SK-N-MC (cell line): ENCODE measurements around the gene ADCY5.

ENCODE experiments used
- DNase-seq: peaks from one replicate; pipeline ENCODE4 v3.0.0-alpha.2; 2011; ENCODE audit warnings: low read depth, low spot score
- H3K27ac ChIP-seq: fragments of 200-600 bp; sonication (generic); 2 replicates; pipeline ENCODE4 v1.5.1; 2016; ENCODE audit warnings: mixed run types
- H3K36me3 ChIP-seq: fragments of 200-600 bp; sonication (generic); 2 replicates; pipeline ENCODE4 v1.6.1; 2017; ENCODE audit warnings: antibody characterized with exemption, low read length, mixed read lengths; ENCODE audit not compliant: insufficient read depth
- H3K4me3 ChIP-seq: fragments of 200-600 bp; sonication (generic); 2 replicates; pipeline ENCODE4 v1.5.1; 2016
- H3K9ac ChIP-seq: fragments of 200-600 bp; sonication (generic); 2 replicates; pipeline ENCODE4 v1.8.0; 2017; ENCODE audit warnings: mixed run types, mixed read lengths; ENCODE audit not compliant: insufficient read length
- H3K9me3 ChIP-seq: fragments of 200-600 bp; sonication (generic); 2 replicates; pipeline ENCODE4 v1.6.1; 2017; ENCODE audit warnings: low read depth, mild to moderate bottlenecking, antibody characterized with exemption, low read length, moderate library complexity, mixed read lengths
- EZH2 ChIP-seq: fragments of 200-600 bp; sonication (generic); IDR thresholded peaks from one replicate; pipeline ENCODE4 v1.6.1; 2017; ENCODE audit warnings: antibody characterized with exemption
- FOXP2 ChIP-seq: optimal IDR thresholded peaks from 2 replicates; pipeline ENCODE3; 2011; ENCODE audit warnings: mild to moderate bottlenecking, moderate library complexity; ENCODE audit not compliant: insufficient read depth; ENCODE audit errors: extremely low read length, control extremely low read depth
- POLR2AphosphoS5 ChIP-seq: IDR thresholded peaks from 2 replicates; pipeline ENCODE4 v1.6.1; 2012; ENCODE audit warnings: mild to moderate bottlenecking, low read depth, low read length, borderline replicate concordance

Gene ADCY5

DNA sequence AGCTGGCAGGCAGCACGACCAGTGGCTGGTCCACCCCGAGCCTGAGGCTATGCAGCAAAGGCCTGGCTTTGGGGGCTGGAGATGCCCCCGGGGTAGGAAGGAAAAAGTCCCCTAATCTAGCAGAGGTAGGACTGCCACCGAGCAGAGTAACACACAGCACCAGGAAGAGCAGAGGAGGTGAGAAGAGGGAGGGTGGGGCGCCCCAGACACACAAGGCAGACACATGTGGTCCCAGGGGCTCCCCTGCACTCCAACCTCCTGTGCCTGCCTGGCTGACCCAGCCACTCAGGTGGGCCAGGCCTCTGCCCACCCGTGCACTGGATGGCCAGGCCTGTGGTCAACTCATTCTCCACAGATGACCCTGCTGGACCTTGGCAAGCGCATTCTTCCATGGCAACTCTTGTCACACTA is 112.4 kb downstream of the ADCY5 start:
- H3K27ac ChIP-seq, result no peak overlapping the region
- H3K9me3 ChIP-seq, result no peaks in the 10 kb centered on the region
- no peak for TF ChIP-seq EZH2
- TF ChIP-seq FOXP2, result no peak
- no peak for TF ChIP-seq POLR2AphosphoS5
- no peak for DNase-seq
- no peak overlapping the region for H3K9ac ChIP-seq
- H3K36me3 ChIP-seq, result no peaks in the 10 kb centered on the region
- H3K4me3 ChIP-seq, result no peak overlapping the region

DNA sequence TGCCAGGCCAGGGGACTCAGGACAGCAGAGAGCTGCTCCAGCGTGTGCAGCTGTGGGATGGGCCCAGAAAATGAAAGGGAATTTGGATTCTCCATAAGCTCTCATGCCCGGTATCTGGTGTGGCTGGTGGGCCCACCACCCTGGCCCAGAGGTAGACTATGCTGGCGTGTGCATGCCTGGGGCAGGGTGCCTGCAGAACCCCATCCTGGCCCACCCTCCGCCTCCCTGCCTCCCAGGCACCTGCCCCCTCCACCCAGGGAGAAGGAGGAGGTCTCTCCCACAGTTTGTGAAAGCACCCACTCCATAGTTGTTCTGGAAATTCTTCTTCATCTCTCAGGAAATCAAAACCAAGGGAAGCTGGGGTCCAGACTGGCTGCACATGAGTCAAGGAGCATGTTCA is 112.9 kb downstream of the ADCY5 start:
- no peak for DNase-seq
- H3K9me3 ChIP-seq, result no peaks in the 10 kb centered on the region
- H3K27ac ChIP-seq, result no peak overlapping the region
- no peak overlapping the region for H3K4me3 ChIP-seq
- H3K9ac ChIP-seq, result no peak overlapping the region
- TF ChIP-seq EZH2 (no peak), FOXP2 (no peak), POLR2AphosphoS5 (no peak)
- no peaks in the 10 kb centered on the region for H3K36me3 ChIP-seq

DNA sequence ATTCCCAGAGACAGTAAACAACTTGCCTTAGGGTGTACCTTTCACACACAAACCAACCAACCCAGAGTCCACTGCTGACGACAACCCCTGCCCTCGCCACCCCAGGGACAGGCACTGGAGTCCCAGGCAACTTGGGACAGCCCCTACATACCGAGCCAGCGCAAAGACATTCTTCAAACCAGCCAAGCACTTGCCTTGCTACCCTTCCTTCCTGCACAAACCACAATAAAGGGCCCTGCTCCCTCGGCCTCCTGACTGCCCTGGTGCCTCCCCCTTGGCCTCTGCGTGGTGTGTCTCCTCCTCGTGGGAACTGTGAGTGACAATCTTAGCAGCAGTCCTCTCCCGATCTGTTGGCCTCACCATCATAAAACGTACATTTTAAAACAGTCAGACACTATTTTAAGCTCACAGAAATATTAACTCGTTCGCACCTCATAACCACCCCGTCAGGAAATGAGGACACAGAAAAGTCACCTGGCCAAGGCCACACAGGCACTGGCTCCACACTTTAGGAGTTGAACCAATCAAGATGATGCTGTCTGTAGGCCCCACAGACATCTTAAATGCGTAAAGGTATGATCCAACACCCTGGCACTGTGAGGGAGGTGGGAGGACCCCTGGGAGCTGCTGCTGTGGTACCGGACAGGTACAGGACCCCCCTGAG is 113.8 kb downstream of the ADCY5 start:
- TF ChIP-seq EZH2 (no peak), POLR2AphosphoS5 (no peak), FOXP2 (no peak)
- Histone ChIP-seq H3K27ac (no peak overlapping the region), H3K9ac (no peak overlapping the region), H3K4me3 (no peak overlapping the region), H3K9me3 (no peaks in the 10 kb centered on the region), H3K36me3 (no peaks in the 10 kb centered on the region)
- DNase-seq, result no peak

DNA sequence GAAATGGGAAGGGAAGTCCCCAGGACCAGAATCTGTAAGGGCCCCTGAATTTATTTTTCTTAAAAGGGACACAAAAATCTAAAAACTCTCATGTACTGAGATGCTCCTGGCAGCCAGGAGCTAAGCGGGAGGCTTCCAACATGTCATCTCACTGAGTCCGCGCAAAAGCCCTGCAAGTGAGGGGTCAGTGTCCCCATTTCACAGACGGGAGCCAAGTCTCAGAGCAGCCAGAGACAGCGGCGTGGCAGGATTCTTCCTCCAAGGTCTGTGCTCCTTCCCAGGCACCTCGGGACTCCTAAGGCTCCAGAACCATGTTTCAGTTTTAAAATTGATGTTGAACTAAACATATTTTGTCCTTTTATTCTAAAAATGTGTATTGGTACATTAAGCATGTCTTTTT is 114.8 kb downstream of the ADCY5 start:
- Histone ChIP-seq H3K27ac (no peak overlapping the region), H3K9ac (no peak overlapping the region), H3K4me3 (no peak overlapping the region), H3K36me3 (no peaks in the 10 kb centered on the region), H3K9me3 (no peaks in the 10 kb centered on the region)
- no peak for TF ChIP-seq EZH2
- TF ChIP-seq FOXP2, result no peak
- TF ChIP-seq POLR2AphosphoS5, result no peak
- no peak for DNase-seq

DNA sequence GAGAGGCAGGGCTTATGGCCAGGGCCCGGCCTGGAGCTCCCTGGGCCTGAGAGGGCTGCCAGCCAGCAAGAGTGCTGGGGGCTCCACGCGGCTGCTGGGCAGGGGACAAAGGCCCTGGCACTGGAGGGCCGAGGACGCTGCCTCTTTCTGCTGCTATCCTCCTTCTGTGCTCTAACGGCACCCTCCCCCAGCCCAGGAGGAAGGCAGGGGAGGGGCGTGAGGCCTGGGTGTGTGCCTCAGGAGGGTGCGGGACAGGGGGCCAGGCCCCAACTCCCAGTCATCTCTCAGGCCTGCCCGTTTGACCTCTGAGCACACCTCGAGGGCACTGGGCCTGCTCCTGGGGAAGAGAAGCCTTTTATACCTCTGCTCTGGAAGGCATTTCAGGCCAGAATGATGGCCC is 115.5 kb downstream of the ADCY5 start:
- H3K27ac ChIP-seq, result no peak overlapping the region
- no peak for TF ChIP-seq FOXP2
- no peak for TF ChIP-seq EZH2
- no peak for TF ChIP-seq POLR2AphosphoS5
- no peak for DNase-seq

DNA sequence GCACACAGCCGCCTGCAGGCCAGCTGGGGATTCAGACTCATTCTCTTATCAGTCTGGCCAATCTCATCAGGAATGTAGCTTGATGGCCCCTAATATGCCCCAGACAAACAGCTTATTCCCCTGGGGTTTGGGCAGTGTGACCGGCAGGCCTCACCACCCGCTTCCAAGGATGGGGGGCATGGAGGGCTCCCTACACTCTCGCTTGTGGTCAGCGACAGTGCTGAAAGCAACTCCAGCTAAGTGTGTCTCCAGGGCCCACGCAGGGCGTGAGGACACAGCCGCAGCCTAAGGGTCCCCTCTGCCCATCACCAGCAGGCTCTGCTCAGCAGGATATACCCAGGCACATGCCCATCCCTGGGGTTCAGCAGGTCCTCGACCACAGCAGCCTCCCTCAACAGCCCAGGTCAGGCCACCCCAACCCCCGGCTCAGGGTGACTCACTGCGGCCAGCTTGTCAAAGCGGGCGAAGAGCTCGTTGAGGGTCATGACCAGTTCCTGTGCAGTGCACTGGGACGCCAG is 116.7 kb downstream of the ADCY5 start:
- no peaks in the 10 kb centered on the region for H3K9me3 ChIP-seq
- H3K27ac ChIP-seq, result no peak overlapping the region
- DNase-seq, result no peak
- H3K36me3 ChIP-seq, result no peaks in the 10 kb centered on the region
- H3K9ac ChIP-seq, result no peak overlapping the region
- no peak overlapping the region for H3K4me3 ChIP-seq
- no peak for TF ChIP-seq FOXP2
- TF ChIP-seq EZH2, result no peak
- no peak for TF ChIP-seq POLR2AphosphoS5

More for the DNA sequence above, 115.5 kb downstream of the ADCY5 start:
- Histone ChIP-seq H3K4me3 (no peak overlapping the region), H3K9ac (no peak overlapping the region), H3K9me3 (no peaks in the 10 kb centered on the region), H3K36me3 (no peaks in the 10 kb centered on the region)

DNA sequence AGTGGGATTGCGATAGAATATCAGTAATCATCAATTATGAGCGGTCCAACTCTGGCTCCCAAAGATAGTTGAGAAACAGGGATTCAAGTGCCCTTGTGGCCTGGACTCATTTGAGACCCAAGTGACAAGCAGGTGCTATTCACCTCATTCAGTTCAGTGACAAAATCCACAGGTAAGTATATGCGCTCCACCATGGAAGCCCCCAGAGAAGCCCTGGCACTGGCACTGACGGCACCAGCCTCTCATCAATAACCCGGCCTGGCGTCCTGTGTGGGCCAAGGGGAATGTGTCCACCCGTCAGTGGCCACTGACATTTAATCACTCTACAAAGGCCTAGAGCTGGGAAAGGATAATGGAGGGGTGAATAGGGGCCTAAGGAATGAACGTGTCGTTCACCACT is 117.2 kb downstream of the ADCY5 start:
- no peak for DNase-seq
- Histone ChIP-seq H3K9me3 (no peaks in the 10 kb centered on the region), H3K9ac (no peak overlapping the region), H3K4me3 (no peak overlapping the region), H3K36me3 (no peaks in the 10 kb centered on the region), H3K27ac (no peak overlapping the region)
- TF ChIP-seq EZH2 (no peak), POLR2AphosphoS5 (no peak), FOXP2 (no peak)

DNA sequence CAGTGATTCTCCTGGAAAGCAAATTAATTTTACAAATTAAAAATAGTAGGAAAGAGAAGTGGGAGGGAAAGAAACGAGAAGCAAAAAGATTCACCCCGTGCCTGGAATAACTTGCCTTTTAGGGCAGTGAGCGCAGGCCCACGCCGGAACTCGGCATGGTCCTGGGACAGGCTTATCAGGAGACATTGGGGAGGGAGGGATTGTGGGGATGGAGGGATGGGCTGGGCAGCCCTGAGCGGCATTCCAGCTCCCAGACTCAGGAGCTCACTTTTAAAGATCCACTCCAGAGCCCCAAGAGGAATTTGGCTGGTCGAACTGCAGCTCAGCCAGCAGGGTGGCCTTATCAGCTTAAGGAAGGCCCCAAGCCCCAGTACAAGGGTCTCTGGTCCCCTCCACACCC is 117.9 kb downstream of the ADCY5 start:
- Histone ChIP-seq H3K9me3 (no peaks in the 10 kb centered on the region), H3K27ac (no peak overlapping the region), H3K9ac (peak overlapping the region; percentile 7), H3K36me3 (no peaks in the 10 kb centered on the region), H3K4me3 (no peak overlapping the region)
- TF ChIP-seq POLR2AphosphoS5 (no peak), FOXP2 (no peak), EZH2 (no peak)
- DNase-seq, result no peak
